Measurements from ENCODE around the gene ATCAY.

The ATCAY gene, protein sequence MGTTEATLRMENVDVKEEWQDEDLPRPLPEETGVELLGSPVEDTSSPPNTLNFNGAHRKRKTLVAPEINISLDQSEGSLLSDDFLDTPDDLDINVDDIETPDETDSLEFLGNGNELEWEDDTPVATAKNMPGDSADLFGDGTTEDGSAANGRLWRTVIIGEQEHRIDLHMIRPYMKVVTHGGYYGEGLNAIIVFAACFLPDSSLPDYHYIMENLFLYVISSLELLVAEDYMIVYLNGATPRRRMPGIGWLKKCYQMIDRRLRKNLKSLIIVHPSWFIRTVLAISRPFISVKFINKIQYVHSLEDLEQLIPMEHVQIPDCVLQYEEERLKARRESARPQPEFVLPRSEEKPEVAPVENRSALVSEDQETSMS

DNA sequence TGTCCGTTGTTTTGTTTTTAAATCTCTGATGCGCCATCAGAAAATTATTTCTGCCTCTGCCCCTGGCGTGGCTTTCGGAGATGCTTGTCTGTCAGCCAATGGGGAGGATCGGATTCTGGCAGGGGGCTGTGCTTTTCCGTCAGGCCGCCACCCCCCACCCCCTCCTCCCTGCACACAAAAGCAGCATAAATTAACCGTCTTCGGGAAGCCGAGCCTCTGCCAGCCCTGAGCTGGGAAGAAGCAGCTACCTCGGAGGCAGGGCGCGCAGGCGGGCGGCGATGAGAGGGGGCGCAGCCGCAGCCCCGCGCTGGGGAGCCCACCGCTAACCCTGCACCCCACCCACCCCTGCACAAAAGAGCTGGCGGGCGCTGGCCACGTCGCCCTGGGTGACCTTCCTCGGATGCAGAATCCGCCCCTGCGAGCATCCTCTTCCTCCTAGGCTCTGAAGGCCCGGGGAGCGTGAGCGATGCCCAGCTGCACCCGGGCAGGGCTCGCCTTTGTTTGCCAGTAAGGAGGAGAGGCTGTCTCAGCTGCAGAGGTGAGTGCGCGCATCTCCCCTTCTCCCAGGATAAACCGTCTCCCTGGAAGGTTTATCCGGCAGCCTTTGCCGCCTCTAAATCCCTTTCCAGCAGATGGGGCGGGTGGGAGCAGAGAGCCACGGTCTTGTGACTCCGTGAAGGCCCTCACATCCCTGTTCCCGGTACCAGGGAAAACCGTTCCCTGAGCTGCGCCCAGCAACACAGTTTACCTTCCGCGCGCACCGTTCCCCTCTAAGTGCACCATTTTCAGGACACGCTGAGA lies at the start of gene ATCAY:
TSS of gene ATCAY (plus strand) at position 215 of the 801 bp plus-strand sequence. CDS start 5,083 bp downstream, outside the sequence.
- ChIA-PET POLR2A (no interaction called here), CTCF (no interaction called here)
- no peak for DNase-seq (ENCODE audit: extremely low spot score)
- TF ChIP-seq, protein P1, sequence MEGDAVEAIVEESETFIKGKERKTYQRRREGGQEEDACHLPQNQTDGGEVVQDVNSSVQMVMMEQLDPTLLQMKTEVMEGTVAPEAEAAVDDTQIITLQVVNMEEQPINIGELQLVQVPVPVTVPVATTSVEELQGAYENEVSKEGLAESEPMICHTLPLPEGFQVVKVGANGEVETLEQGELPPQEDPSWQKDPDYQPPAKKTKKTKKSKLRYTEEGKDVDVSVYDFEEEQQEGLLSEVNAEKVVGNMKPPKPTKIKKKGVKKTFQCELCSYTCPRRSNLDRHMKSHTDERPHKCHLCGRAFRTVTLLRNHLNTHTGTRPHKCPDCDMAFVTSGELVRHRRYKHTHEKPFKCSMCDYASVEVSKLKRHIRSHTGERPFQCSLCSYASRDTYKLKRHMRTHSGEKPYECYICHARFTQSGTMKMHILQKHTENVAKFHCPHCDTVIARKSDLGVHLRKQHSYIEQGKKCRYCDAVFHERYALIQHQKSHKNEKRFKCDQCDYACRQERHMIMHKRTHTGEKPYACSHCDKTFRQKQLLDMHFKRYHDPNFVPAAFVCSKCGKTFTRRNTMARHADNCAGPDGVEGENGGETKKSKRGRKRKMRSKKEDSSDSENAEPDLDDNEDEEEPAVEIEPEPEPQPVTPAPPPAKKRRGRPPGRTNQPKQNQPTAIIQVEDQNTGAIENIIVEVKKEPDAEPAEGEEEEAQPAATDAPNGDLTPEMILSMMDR (IDR thresholded peaks at IDR 0.05; ENCODE audit: control extremely low read depth, extremely low read depth, low read depth, missing control alignments) = no peak

DNA sequence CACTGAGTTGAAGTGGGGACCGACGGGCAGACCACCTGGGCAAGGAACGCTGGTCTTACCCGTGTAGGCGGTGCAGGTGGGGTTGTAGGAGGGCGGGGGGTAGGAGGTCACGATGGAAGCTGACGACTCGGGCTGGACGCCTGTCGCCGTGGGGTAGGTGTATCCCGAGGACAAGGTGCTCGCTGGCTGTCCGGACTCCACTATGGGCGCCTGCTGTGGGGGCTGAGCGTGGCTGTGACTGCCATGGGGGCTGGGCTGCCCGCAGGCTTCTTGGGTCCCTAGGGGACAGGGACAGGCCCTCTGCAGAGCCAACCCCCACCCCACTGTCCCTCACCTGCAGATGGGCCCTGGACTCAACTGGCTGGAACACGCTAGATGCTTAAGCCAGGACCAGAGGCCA lies 48.9 kb upstream of the ATCAY start:
- POLR2A ChIA-PET = no interaction called here
- DNase-seq (ENCODE audit: extremely low spot score) = no peak
- TF ChIP-seq, protein P1 (IDR thresholded peaks at IDR 0.05; ENCODE audit: control extremely low read depth, extremely low read depth, low read depth, missing control alignments) = no peak
- CTCF ChIA-PET = no interaction called here

DNA sequence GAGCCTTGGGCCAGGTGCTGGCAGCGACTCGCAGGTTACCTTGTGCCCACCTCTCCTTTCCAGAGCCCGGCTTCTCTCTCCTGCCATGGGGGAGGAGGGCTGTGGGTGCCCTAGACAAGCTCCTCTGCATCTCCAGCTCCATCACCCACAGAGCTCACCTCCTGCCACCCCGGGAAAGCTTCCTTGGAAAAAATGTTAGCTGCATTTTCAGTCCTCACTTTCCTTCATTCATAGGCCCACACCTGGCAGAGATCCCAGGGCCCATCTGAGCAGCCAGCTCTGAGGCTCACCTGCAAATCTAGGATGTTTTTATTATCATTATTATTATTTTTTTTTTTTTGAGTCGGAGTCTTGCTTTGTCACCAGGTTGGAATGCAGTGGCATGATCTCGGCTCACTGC lies 48.5 kb upstream of the ATCAY start:
- POLR2A ChIA-PET = interaction anchor here (0.6 kb wide), 1 partner anchor 156 kb away, joined by 3 read pairs; no protein-coding TSS in a partner anchor
- no peak for DNase-seq (ENCODE audit: extremely low spot score)
- TF ChIP-seq, protein P1 (IDR thresholded peaks at IDR 0.05; ENCODE audit: control extremely low read depth, extremely low read depth, low read depth, missing control alignments) = no peak
- CTCF ChIA-PET = no interaction called here

DNA sequence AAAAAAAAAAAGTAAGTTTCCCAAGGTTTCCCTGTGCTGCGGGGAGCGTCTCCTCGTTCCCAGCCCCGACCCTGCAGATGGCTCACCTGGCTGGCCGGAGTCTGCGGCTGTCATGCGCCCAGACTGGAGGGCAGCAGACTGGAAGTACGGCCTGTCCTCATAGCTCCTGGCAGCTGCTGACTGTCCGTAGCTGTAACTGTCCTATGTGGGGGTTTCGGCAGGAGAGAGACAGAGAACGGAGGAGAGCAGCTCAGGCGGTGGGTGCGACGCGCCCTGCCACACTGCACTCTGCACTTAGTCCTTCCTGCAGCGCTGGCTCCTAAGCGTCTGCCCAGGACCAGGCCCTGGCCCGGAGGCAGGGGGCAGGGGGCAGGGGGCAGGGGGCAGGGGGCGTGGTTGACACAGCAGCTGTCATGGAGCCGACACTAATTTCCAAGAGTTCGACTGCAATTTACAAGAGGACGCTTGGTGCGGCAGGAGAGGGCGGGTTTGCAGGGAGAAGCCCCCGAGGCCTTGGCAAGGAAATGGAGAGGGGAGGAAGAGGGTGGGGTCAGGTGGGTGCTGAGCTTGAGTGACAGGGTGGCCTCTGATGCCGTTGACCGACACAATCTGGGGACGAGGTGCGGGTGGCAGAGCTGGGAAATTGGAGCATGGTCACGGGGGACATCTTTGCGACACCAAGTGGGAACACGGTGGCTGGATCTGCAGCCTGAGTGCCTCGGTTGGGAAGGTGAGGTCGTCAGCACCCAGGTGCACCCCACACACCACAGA lies 46.7 kb upstream of the ATCAY start:
- TF ChIP-seq, protein P1 (IDR thresholded peaks at IDR 0.05; ENCODE audit: control extremely low read depth, extremely low read depth, low read depth, missing control alignments) = no peak
- CTCF ChIA-PET = no interaction called here
- DNase-seq (ENCODE audit: extremely low spot score) = no peak
- POLR2A ChIA-PET = no interaction called here

DNA sequence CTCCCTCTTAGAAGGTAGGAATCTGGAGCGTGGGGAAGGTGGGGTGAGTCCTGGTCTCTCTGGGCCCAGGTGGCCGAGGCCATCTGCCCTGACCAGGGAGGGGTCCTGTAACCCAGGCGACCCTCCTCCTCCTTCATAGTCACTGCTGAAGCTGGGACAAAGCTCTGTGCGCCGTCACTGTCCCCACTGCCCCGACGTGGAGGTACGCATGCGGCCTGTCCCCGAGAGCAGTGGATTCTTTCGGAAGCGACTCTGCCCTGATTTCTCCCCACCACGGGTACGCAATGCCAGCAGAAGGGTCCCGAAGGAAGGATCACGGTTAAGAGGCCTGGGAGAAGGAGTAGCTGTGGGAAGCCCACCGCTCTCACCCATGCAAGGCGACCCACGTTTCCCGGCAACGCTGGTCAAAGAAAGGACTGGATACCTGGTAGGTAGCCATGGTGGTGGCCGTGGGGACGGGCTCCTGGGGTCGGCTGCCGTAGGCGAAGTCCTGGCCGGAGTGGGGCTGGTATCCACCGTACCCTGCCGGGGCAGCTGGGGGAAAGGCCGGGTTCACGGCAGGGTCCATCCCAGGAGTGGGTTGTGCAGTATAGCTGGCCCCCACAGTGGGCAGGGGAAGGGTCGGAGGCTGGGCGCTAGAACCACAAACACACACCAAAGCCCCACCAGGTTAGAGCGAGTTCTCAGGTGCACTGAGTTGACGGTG lies 46.0 kb upstream of the ATCAY start:
- CTCF ChIA-PET = interaction anchor here (2.3 kb wide), 1 partner anchor 13 kb away, joined by 12 read pairs; no protein-coding TSS in a partner anchor
- no peak for DNase-seq (ENCODE audit: extremely low spot score)
- POLR2A ChIA-PET = interaction anchor here (0.6 kb wide), 2 partner anchors 619 to 684 kb away, joined by 4 read pairs; partner anchors contain the start of gene PLIN4
- TF ChIP-seq, protein P1 (IDR thresholded peaks at IDR 0.05; ENCODE audit: control extremely low read depth, extremely low read depth, low read depth, missing control alignments) = no peak
